ENCODE measurements around the gene MED29. TPM values are rescaled to one million over a fixed set of nuclear protein-coding genes. Genes with fewer than 3 reads are reported as not detected.

The MED29 gene
- total and polyA plus RNA-seq, 2 of the 13 experiments (the other 11 are each of a cell fraction or from before 2014, with no cell fraction given), result 14.0 to 19.7 TPM

DNA sequence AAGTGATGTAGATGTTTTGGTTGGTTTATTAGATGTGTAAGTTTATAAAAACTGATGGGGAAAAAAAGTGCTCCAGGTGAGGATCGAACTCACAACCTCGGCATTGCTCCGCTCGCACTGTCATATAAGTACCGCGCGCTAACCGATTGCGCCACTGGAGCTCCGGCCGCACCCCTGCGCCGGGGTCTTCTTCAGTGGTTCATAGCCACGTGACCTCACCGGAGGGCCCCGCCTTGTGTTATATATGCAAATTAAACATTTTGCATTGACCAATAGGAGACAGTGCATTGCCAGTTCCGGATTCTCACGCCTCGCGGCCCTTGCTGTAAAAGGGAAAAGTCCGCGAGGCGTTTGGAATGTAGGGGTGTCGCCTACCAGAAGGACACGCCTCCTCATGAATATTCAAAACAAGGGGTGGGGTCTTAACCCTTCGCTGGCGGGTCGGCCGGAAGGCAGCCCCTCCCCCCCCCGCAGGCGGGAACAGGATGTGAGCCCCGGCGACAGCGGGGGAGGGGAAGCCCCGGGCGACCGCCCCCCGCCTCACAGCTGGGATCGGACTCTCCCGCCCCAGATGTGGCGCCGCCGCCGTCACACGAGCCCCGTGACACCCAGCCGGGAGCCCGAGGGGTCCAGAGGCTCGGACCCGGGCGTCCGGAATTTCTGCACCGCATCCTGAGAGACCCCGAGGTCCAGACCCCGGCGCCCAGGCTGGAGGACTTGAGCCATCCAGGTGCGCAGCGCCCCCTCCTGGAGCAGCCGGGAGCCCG, 21.1 kb downstream of the MED29 start, which contains the start of gene PLEKHG2 (continued):
- TF ChIP-seq, protein P1, sequence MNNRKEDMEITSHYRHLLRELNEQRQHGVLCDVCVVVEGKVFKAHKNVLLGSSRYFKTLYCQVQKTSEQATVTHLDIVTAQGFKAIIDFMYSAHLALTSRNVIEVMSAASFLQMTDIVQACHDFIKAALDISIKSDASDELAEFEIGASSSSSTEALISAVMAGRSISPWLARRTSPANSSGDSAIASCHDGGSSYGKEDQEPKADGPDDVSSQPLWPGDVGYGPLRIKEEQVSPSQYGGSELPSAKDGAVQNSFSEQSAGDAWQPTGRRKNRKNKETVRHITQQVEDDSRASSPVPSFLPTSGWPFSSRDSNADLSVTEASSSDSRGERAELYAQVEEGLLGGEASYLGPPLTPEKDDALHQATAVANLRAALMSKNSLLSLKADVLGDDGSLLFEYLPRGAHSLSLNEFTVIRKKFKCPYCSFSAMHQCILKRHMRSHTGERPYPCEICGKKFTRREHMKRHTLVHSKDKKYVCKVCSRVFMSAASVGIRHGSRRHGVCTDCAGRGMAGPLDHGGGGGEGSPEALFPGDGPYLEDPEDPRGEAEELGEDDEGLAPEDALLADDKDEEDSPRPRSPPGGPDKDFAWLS (CRISPR knock-in tag; IDR thresholded peaks at IDR 0.05; ENCODE audit: borderline replicate concordance), result 0 out of 2 replicates have a peak, but pooled peaks have one; percentile 44
- TF ChIP-seq ZNF280B (CRISPR knock-in tag; IDR thresholded peaks at IDR 0.05; ENCODE audit: borderline replicate concordance), result no peak
- TF ChIP-seq ZNF562 (CRISPR knock-in tag; IDR thresholded peaks at IDR 0.05; ENCODE audit: borderline replicate concordance), result no peak
- TF ChIP-seq ZKSCAN5 (CRISPR knock-in tag; IDR thresholded peaks at IDR 0.05), result no peak
- TF ChIP-seq ISL2 (CRISPR knock-in tag; IDR thresholded peaks at IDR 0.05), result peak; percentile 61
- TF ChIP-seq EEA1 (CRISPR knock-in tag; IDR thresholded peaks at IDR 0.05; ENCODE audit: borderline replicate concordance), result no peak
- TF ChIP-seq PRMT3 (CRISPR knock-in tag; IDR thresholded peaks at IDR 0.05; ENCODE audit: borderline replicate concordance, low read depth), result no peak
- peak; percentile 39; the same call in 1 of the 2 replicates for TF ChIP-seq ZNF782 (CRISPR knock-in tag; IDR thresholded peaks at IDR 0.05; ENCODE audit: borderline replicate concordance)
- TF ChIP-seq ZNF7 (CRISPR knock-in tag; IDR thresholded peaks at IDR 0.05), result no peak; the same call in 1 of the 2 replicates
- TF ChIP-seq ZNF749 (CRISPR knock-in tag; IDR thresholded peaks at IDR 0.05; ENCODE audit: borderline replicate concordance), result no peak
- TF ChIP-seq E2F5 (CRISPR knock-in tag; conservative IDR thresholded peaks at IDR 0.05), result peak; percentile 60
- TF ChIP-seq, protein P2, sequence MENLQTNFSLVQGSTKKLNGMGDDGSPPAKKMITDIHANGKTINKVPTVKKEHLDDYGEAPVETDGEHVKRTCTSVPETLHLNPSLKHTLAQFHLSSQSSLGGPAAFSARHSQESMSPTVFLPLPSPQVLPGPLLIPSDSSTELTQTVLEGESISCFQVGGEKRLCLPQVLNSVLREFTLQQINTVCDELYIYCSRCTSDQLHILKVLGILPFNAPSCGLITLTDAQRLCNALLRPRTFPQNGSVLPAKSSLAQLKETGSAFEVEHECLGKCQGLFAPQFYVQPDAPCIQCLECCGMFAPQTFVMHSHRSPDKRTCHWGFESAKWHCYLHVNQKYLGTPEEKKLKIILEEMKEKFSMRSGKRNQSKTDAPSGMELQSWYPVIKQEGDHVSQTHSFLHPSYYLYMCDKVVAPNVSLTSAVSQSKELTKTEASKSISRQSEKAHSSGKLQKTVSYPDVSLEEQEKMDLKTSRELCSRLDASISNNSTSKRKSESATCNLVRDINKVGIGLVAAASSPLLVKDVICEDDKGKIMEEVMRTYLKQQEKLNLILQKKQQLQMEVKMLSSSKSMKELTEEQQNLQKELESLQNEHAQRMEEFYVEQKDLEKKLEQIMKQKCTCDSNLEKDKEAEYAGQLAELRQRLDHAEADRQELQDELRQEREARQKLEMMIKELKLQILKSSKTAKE (CRISPR knock-in tag; IDR thresholded peaks at IDR 0.05; ENCODE audit: borderline replicate concordance), result peak; percentile 5; the same call in 1 of the 2 replicates
- no peak for TF ChIP-seq REPIN1 (CRISPR knock-in tag; IDR thresholded peaks at IDR 0.05; ENCODE audit: borderline replicate concordance, low read depth)
- no peak for TF ChIP-seq DNMT3B (CRISPR knock-in tag; conservative IDR thresholded peaks at IDR 0.05)
- TF ChIP-seq CREB1 (IDR thresholded peaks at IDR 0.05), result peak; percentile 80
- TF ChIP-seq CREB1 (CRISPR knock-in tag; IDR thresholded peaks at IDR 0.05), result peak; percentile 87
- no peak for TF ChIP-seq CSRNP2 (CRISPR knock-in tag; conservative IDR thresholded peaks at IDR 0.05; ENCODE audit: low read depth)
- TF ChIP-seq CBFB (CRISPR knock-in tag; IDR thresholded peaks at IDR 0.05), result peak; percentile 64
- TF ChIP-seq ZNF451 (CRISPR knock-in tag; IDR thresholded peaks at IDR 0.05), result no peak
- peak; percentile 79; the same call in 1 of the 2 replicates for TF ChIP-seq NKX3-1 (CRISPR knock-in tag; IDR thresholded peaks at IDR 0.05)
- TF ChIP-seq BRD4 (CRISPR knock-in tag; IDR thresholded peaks at IDR 0.05), result no peak

All from HepG2 (cell line).